Measurements from ENCODE around the gene DNAH8.

GRCh38 chr6:39037707-39038106, 322.6 kb downstream of the DNAH8 start:
- no peak for TF ChIP-seq CTCF (IDR thresholded peaks at IDR 0.05)
- TF ChIP-seq SIN3A (IDR thresholded peaks at IDR 0.05; ENCODE audit: borderline replicate concordance, insufficient read depth, low read depth, low read length) = no peak
- no peak for TF ChIP-seq TCF7L2 (IDR thresholded peaks at IDR 0.05; ENCODE audit: low read depth, low read length)
- no peak for TF ChIP-seq POLR2AphosphoS5 (IDR thresholded peaks at IDR 0.05; ENCODE audit: low read depth, low read length)
- TF ChIP-seq REST (IDR thresholded peaks at IDR 0.05; ENCODE audit: insufficient read depth in 1 of 2, low read depth in 2 of 2, low read length in 1 of 2) = no peak

All from Panc1 (cell line).